Testis (tissue), 2 donors: ENCODE data around the gene CCDC157.

ENCODE experiments used
- POLR2A ChIP-seq: fragments of 450-650 bp; IDR thresholded peaks from one replicate; pipeline ENCODE4 v1.6.1; 2017; ENCODE audit warnings: antibody characterized with exemption, mild to moderate bottlenecking, moderate library complexity
- TF ChIP-seq, protein P1 (sequence below), 3 experiments: fragments of 450-650 bp in 2 of 3; fragments of 200-600 bp in 1 of 3; sonication (generic) in 1 of 3; IDR thresholded peaks; one replicate each; pipeline ENCODE4 v1.5.1; 2016 to 2019; ENCODE audit warnings: antibody characterized with exemption in 3 of 3, mild to moderate bottlenecking in 2 of 3, moderate library complexity in 1 of 3

DNA sequence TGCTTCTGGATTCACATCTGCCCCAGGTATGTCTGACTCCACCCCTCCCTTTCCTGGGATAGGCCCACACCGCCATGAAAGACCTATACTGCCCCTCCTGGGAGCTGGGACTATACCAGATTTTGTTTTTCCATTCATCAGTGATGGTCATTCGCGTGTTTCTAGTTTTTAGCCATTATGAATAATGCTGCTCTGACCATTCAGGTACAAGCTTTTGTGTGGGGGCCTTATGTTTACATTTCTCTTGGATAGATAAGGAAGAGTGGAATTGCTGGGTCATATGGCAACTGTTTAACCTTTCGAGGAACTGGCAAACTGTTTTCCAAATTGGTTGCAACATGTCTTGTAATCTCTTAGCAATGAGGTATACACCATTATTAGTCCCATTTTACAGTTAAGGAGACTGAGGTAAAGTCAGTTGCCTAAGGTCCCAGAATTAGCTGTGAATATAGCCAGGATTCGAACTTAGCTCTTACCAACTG, 28.9 kb upstream of the CCDC157 start:
- no peak for TF ChIP-seq POLR2A
- TF ChIP-seq, protein P1, sequence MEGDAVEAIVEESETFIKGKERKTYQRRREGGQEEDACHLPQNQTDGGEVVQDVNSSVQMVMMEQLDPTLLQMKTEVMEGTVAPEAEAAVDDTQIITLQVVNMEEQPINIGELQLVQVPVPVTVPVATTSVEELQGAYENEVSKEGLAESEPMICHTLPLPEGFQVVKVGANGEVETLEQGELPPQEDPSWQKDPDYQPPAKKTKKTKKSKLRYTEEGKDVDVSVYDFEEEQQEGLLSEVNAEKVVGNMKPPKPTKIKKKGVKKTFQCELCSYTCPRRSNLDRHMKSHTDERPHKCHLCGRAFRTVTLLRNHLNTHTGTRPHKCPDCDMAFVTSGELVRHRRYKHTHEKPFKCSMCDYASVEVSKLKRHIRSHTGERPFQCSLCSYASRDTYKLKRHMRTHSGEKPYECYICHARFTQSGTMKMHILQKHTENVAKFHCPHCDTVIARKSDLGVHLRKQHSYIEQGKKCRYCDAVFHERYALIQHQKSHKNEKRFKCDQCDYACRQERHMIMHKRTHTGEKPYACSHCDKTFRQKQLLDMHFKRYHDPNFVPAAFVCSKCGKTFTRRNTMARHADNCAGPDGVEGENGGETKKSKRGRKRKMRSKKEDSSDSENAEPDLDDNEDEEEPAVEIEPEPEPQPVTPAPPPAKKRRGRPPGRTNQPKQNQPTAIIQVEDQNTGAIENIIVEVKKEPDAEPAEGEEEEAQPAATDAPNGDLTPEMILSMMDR (IDR thresholded peaks at IDR 0.05) = no peak
